AG09309 (cell line): ENCODE measurements around the gene C6orf47.
A peak's percentile ranks its signal among the peaks of the same experiment; 100 is the strongest.

ENCODE experiments used
- DNase-seq: peaks from one replicate; pipeline ENCODE4 v3.0.0-alpha.2; 2010; ENCODE audit warnings: low read depth
- H3K4me3 ChIP-seq: 2 replicates; pipeline ENCODE4 v1.5.1; 2011; ENCODE audit warnings: mild to moderate bottlenecking, low read depth, low read length, moderate library complexity; ENCODE audit not compliant: control insufficient read depth
- CTCF ChIP-seq: IDR thresholded peaks from 2 replicates; pipeline ENCODE4 v1.5.1; 2011; ENCODE audit warnings: mild to moderate bottlenecking, low read depth, low read length, inconsistent platforms; ENCODE audit not compliant: insufficient read depth, control insufficient read depth; ENCODE audit errors: missing control alignments

The C6orf47 gene

GRCh38 chr6:31622684-31623091, 37.9 kb downstream of the C6orf47 start:
- no peak overlapping the region for H3K4me3 ChIP-seq
- DNase-seq = no peak
- no peak for TF ChIP-seq CTCF

GRCh38 chr6:31621991-31622390, 38.6 kb downstream of the C6orf47 start:
- TF ChIP-seq CTCF = no peak
- peak overlapping the region; percentile 74 for H3K4me3 ChIP-seq
- DNase-seq = no peak

DNA sequence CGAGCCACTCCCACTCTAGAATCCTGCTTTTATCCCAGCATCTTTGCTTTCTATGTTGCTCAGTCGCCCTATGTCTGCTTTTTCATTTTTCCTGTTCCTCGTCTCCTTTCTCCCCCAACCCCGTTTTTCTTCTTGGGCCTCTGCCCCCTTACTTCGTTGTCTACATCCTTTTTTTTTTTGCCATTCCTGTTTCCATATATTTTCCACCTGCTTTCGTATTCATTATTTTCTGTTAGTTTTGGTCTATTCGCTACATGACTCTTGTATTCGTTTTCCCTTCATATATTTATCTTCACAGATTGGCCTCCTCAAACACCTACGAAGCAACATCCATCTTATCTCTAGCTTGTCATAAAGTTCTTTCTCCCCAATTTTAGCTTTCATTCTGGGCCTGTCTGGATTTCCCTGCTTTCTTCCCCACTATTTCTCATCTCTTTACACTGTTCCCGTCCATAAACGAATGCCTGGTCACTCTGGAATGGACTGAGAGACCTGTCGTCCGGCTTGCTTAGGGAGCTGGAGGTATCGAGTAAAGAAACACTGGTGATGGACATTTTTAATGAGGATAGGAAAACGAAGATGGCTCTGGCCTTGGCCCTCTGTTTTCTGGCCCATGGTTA, 39.1 kb downstream of the C6orf47 start:
- peak overlapping the region; percentile 74 for H3K4me3 ChIP-seq
- TF ChIP-seq CTCF = no peak
- no peak for DNase-seq

DNA sequence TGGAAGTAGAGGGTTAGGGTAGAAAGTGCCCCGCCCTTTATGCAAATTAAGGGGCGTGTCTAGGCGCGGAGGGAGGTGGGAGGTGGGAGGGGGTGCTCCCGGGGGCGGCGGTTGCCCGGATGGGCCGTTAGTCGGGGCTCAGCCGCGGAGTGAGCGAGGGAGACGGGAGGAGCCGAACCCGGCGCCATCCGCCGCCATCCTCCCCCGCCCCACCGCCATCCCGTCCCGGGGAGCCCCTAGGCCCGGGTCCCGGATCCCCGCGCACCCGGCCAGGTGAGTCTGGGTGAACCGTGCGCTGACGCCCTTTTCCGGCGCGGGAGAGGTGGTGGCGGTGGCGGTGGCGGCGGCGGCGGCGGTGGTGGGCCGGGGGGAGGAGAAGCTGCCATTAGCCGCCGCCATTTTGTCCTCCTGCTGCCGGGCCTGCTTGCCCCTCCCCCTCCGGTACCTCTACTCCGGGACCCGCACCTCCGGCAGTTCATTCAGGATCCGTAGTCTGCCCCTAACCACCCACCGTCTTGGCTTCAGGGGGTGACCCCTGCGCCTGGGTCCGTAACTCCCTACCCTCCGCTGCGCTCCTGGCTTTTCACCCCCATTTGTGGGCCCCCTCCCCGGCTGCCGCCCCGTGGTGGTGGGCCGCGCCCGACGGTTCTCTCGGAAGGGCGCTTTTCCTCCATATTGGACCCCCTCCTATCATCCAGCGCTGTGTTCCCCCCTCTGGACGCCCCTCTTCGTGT, 39.8 kb downstream of the C6orf47 start, which contains the start of gene PRRC2A:
Gene PRRC2A (plus strand): TSS at position 130 of the 734 bp plus-strand sequence. CDS start 2,075 bp downstream, outside the sequence.
- no peak for TF ChIP-seq CTCF
- no peak for DNase-seq
- peak within 1 kb of the TSS; percentile 74 for H3K4me3 ChIP-seq

GRCh38 chr6:31619805-31620585, 40.6 kb downstream of the C6orf47 start:
- peak; percentile 98 for DNase-seq
- no peak for TF ChIP-seq CTCF
- H3K4me3 ChIP-seq = peak overlapping the region; percentile 73

GRCh38 chr6:31617010-31617409, 43.6 kb downstream of the C6orf47 start:
- no peak overlapping the region for H3K4me3 ChIP-seq
- no peak for DNase-seq
- TF ChIP-seq CTCF = no peak
